Activated effector memory CD4-positive, alpha-beta T cell treated with anti-CD3 and anti-CD28 coated beads, Interleukin-2, amount 50 U/mL, for 16 hours (primary cell): ENCODE measurements around the gene TOP3A.

ENCODE experiments used
- DNase-seq: peaks from one replicate; pipeline ENCODE4 v3.0.0-alpha.2; 2020

TOP3A gene

GRCh38 chr17:18278867-18279266 is 35.9 kb downstream of the TOP3A start:
- DNase-seq, result no peak

GRCh38 chr17:18277076-18277475 is 37.7 kb downstream of the TOP3A start:
- no peak for DNase-seq

GRCh38 chr17:18270046-18270931 is 44.5 kb downstream of the TOP3A start:
- DNase-seq, result no peak

- DNase-seq, result no peak
Observed at GRCh38 chr17:18267927-18268711, 46.7 kb downstream of the TOP3A start.

- DNase-seq, result no peak
Observed at GRCh38 chr17:18267366-18267765, 47.4 kb downstream of the TOP3A start.

GRCh38 chr17:18263885-18264682 is 50.7 kb downstream of the TOP3A start:
- DNase-seq, result no peak

GRCh38 chr17:18262641-18263040 is 52.2 kb downstream of the TOP3A start:
- no peak for DNase-seq

GRCh38 chr17:18262111-18262510 is 52.7 kb downstream of the TOP3A start:
- no peak for DNase-seq

GRCh38 chr17:18261659-18262058 is 53.1 kb downstream of the TOP3A start:
- DNase-seq, result no peak

GRCh38 chr17:18261146-18261515 is 53.7 kb downstream of the TOP3A start:
- peak; percentile 77 for DNase-seq

- peak; percentile 98 for DNase-seq
Observed at GRCh38 chr17:18260332-18261145, 54.3 kb downstream of the TOP3A start, which contains the start of gene MIEF2. MIEF2 (plus strand) TSS chr17:18260662; CDS start chr17:18262721, 2,059 bp downstream.

- DNase-seq, result no peak
Observed at GRCh38 chr17:18259621-18260331, 55.0 kb downstream of the TOP3A start.

GRCh38 chr17:18258356-18259038 is 56.3 kb downstream of the TOP3A start, which contains the start of gene FLII:
FLII (minus strand) TSS chr17:18258738; CDS start chr17:18258690, 48 bp downstream.
- DNase-seq, result peak; percentile 88

- DNase-seq, result peak; percentile 85
Observed at GRCh38 chr17:18257982-18258355, 56.8 kb downstream of the TOP3A start.

- peak; percentile 72 for DNase-seq
Observed at GRCh38 chr17:18257268-18257981, 57.4 kb downstream of the TOP3A start.

- no peak for DNase-seq
Observed at GRCh38 chr17:18256776-18257175, 58.0 kb downstream of the TOP3A start.

- no peak for DNase-seq
Observed at GRCh38 chr17:18256351-18256750, 58.4 kb downstream of the TOP3A start.

GRCh38 chr17:18254888-18255649 is 59.7 kb downstream of the TOP3A start:
- no peak for DNase-seq
